Measurements from ENCODE around the gene MARVELD1.

- TF ChIP-seq POLR2A (IDR thresholded peaks at IDR 0.05; ENCODE audit: low read depth, low read length) (no peak), POLR2AphosphoS5 (IDR thresholded peaks at IDR 0.05; ENCODE audit: low read depth, low read length) (no peak)
These were observed 43.9 kb downstream of the MARVELD1 start for GRCh38 chr10:97757471-97757870.

Data from GM12892 (cell line).